K562 (cell line): ENCODE data around the gene ARHGAP25. TPM values are rescaled to one million over a fixed set of nuclear protein-coding genes. Genes with fewer than 3 reads are reported as not detected.

Source experiments
- ATAC-seq: fragments of 200-7000 bp; cut with Tn5 transposase; 3 replicates; pipeline ENCODE4 v1.9.1; 2020; ENCODE audit warnings: moderate library complexity
- BruUV-seq: library from RNA; stranded (reverse); fragments of 400-500 nt; replicated peaks from 2 replicates; lab custom pipeline; 2021; lab: Mats Ljungman, UMichigan
- CTCF ChIA-PET: fragments of 300-600 bp; formaldehyde crosslinking; extraction: SDS; loops from one replicate; lab custom pipeline; 2021; ENCODE audit warnings: low intra/inter-chr PET ratio; lab: Yijun Ruan, JAX
- POLR2A ChIA-PET: fragments of 300-600, 350-650 bp; sonication (Branson Sonifier 250); formaldehyde crosslinking; extraction: SDS; loops from one replicate; lab custom pipeline; 2021; ENCODE audit warnings: antibody characterized with exemption, inconsistent platforms; lab: Yijun Ruan, JAX
- DNase-seq, 4 experiments: peaks; one replicate each; pipeline versions ENCODE4 v3.0.0 to v3.0.0-alpha.2; 2011 to 2018; ENCODE audit warnings: low spot score in 3 of 4, mixed read lengths in 3 of 4; ENCODE audit errors: extremely low read depth in 1 of 4
- FAIRE-seq: peaks from 2 replicates; lab custom pipeline; 2011; peaks lifted over from hg19 to GRCh38; lab: Jason Lieb, UNC
- H2AFZ ChIP-seq: 2 replicates; pipeline ENCODE4 v1.6.0; 2011; ENCODE audit warnings: low read depth, low read length, control low read depth, inconsistent platforms
- H3K27ac ChIP-seq: fragments of 200-600 bp; 3 replicates; pipeline ENCODE4 v1.8.0; 2011; ENCODE audit warnings: low read depth, mild to moderate bottlenecking, control low read depth, inconsistent platforms, low read length, moderate library complexity, mixed read lengths; ENCODE audit errors: extremely low read depth
- H3K27me3 ChIP-seq, 2 experiments: fragments of 300-600 bp in 1 of 2; 2 replicates in 1 of 2; 3 replicates in 1 of 2; pipeline versions ENCODE4 v1.6.0 to v1.8.0; 2011; ENCODE audit warnings: inconsistent platforms in 2 of 2, low read length in 2 of 2, mild to moderate bottlenecking in 1 of 2, mixed read lengths in 1 of 2, moderate library complexity in 1 of 2; ENCODE audit not compliant: control insufficient read depth in 2 of 2, insufficient read depth in 2 of 2
- H3K36me3 ChIP-seq: fragments of 300-600 bp; 3 replicates; pipeline ENCODE4 v1.8.0; 2011; ENCODE audit warnings: mild to moderate bottlenecking, low read length, inconsistent platforms; ENCODE audit not compliant: control insufficient read depth, insufficient read depth
- H3K4me1 ChIP-seq, 2 experiments: fragments of 200-600 bp in 1 of 2; replicated peaks in 1 of 2; 2 replicates in 1 of 2; 3 replicates in 1 of 2; pipeline versions ENCODE4 v1.5.1 to v1.8.0; 2011; ENCODE audit warnings: inconsistent platforms in 2 of 2, low read length in 2 of 2, mild to moderate bottlenecking in 1 of 2, mixed read lengths in 1 of 2, moderate library complexity in 1 of 2; ENCODE audit not compliant: control insufficient read depth in 2 of 2, insufficient read depth in 2 of 2
- H3K4me2 ChIP-seq: 2 replicates; pipeline ENCODE4 v1.6.1; 2011; ENCODE audit warnings: low read length, control low read depth, inconsistent platforms, mixed read lengths; ENCODE audit not compliant: insufficient read depth
- H3K4me3 ChIP-seq: fragments of 200-600 bp; sonication (generic), shearing (Covaris generic); 2 replicates; pipeline ENCODE4 v1.5.1; 2016; ENCODE audit warnings: control low read depth, inconsistent platforms
- H3K79me2 ChIP-seq: fragments of 200-600 bp; 3 replicates; pipeline ENCODE4 v1.8.0; 2011; ENCODE audit warnings: low read length, inconsistent platforms; ENCODE audit not compliant: control insufficient read depth, insufficient read depth
- H3K9ac ChIP-seq, 2 experiments: 2 replicates each; pipeline versions ENCODE4 v1.6.0 to v1.6.1; 2011; ENCODE audit warnings: low read depth in 2 of 2, low read length in 2 of 2, control low read depth in 1 of 2, inconsistent platforms in 1 of 2, mild to moderate bottlenecking in 1 of 2, mixed read lengths in 1 of 2; ENCODE audit not compliant: insufficient read depth in 1 of 2
- H3K9me1 ChIP-seq: one replicate; pipeline ENCODE4 v1.6.0; 2011; ENCODE audit warnings: inconsistent platforms, mild to moderate bottlenecking, low read length, moderate library complexity; ENCODE audit not compliant: control insufficient read depth, insufficient read depth
- H3K9me3 ChIP-seq: replicated peaks from 2 replicates; pipeline ENCODE4 v1.5.1; 2011; ENCODE audit warnings: low read depth, low read length, inconsistent platforms; ENCODE audit not compliant: control insufficient read depth, insufficient read depth
- H4K20me1 ChIP-seq: replicated peaks from 2 replicates; pipeline ENCODE4 v1.6.1; 2011; ENCODE audit warnings: low read length, inconsistent platforms, mixed read lengths; ENCODE audit not compliant: control insufficient read depth, insufficient read depth
- BCL6 ChIP-seq: fragments of 250-450 bp; sonication (Bioruptor Pico); IDR thresholded peaks from 2 replicates; pipeline ENCODE4 v1.4.0; 2020
- CEBPB ChIP-seq: fragments of 450-650 bp; IDR thresholded peaks from 2 replicates; pipeline ENCODE4 v1.6.1; 2016; ENCODE audit warnings: missing genetic modification characterization, missing compliant biosample characterization
- DIDO1 ChIP-seq: fragments of 450-650 bp; IDR thresholded peaks from 2 replicates; pipeline ENCODE4 v1.6.1; 2016; ENCODE audit warnings: low read depth, missing biosample characterization, missing genetic modification characterization
- EGR1 ChIP-seq: fragments of 450-650 bp; conservative IDR thresholded peaks from 2 replicates; pipeline ENCODE4 v1.6.1; 2017; ENCODE audit warnings: mild to moderate bottlenecking
- FOSL1 ChIP-seq: fragments of 200-800 bp; sonication (Bioruptor generic); conservative IDR thresholded peaks from 2 replicates; pipeline ENCODE4 v1.6.1; 2016; ENCODE audit warnings: missing genetic modification characterization, missing compliant biosample characterization
- HIVEP1 ChIP-seq: fragments of 250-450 bp; sonication (Bioruptor Pico); IDR thresholded peaks from 2 replicates; pipeline ENCODE4 v1.4.0; 2020; ENCODE audit warnings: mild to moderate bottlenecking
- HMG20B ChIP-seq: fragments of 250-450 bp; sonication (Bioruptor Pico); IDR thresholded peaks from 2 replicates; pipeline ENCODE4 v1.5.0; 2021; ENCODE audit warnings: mild to moderate bottlenecking
- MEF2A ChIP-seq: IDR thresholded peaks from 2 replicates; pipeline ENCODE4 v1.6.1; 2011; ENCODE audit warnings: low read depth, mild to moderate bottlenecking, low read length, moderate library complexity; ENCODE audit not compliant: control insufficient read depth
- MEIS2 ChIP-seq: fragments of 450-650 bp; IDR thresholded peaks from 2 replicates; pipeline ENCODE4 v1.6.1; 2014; ENCODE audit warnings: mild to moderate bottlenecking; ENCODE audit not compliant: partially characterized antibody
- PHF20 ChIP-seq: fragments of 450-650 bp; IDR thresholded peaks from 2 replicates; pipeline ENCODE4 v1.6.1; 2018; ENCODE audit not compliant: partially characterized antibody
- RHOXF2B ChIP-seq: fragments of 250-450 bp; sonication (Bioruptor Pico); conservative IDR thresholded peaks from 2 replicates; pipeline ENCODE4 v1.5.1; 2021
- SP2 ChIP-seq: IDR thresholded peaks from 2 replicates; pipeline ENCODE4 v1.6.1; 2011; ENCODE audit warnings: mild to moderate bottlenecking, low read depth, low read length, moderate library complexity; ENCODE audit not compliant: poor library complexity, severe bottlenecking; ENCODE audit errors: extremely low read depth
- TAF9B ChIP-seq: fragments of 450-650 bp; IDR thresholded peaks from 2 replicates; pipeline ENCODE4 v1.6.1; 2018; ENCODE audit warnings: mild to moderate bottlenecking; ENCODE audit not compliant: partially characterized antibody
- WGBS: fragments of 100-300 bp; shearing (Covaris generic); methylation state at CpG from one replicate; pipeline ENCODE4 v1.1.6; 2016; ENCODE audit warnings: low coverage, mixed read lengths; ENCODE audit not compliant: insufficient coverage; ENCODE audit errors: missing lambda C conversion rate; 5-methylcytosine and 5-hydroxymethylcytosine counted together
- in situ Hi-C: fragments of 300-500 bp; cut with MboI; formaldehyde crosslinking; loops from 4 replicates; pipeline ENCODE4 v1.15.0; 2018; ENCODE audit warnings: inconsistent platforms, mixed read lengths
- intact Hi-C: fragments of 100-400 bp; cut with micrococcal nuclease; formaldehyde crosslinking; loops from 2 replicates; pipeline ENCODE4 v1.14.2; 2022
- polyA plus RNA-seq, 8 experiments: library from polyadenylated mRNA; depleted of rRNA in 4 of 8; stranded (reverse) in 5 of 8; unstranded in 3 of 8; fragments of >200 nt; fragmentation: Nextera tagmentation in 2 of 8; fragmentation: Illumina TruSeq in 1 of 8; extraction: Ambion mirVana in 2 of 8; extraction: Trizol in 1 of 8; gene quantifications; 2 replicates each; pipeline versions ENCODE4 v1.2.1 to v1.2.3, GENCODE V29; 2011 to 2014; ENCODE audit warnings: inconsistent platforms in 1 of 8, missing spikeins in 1 of 8
- total RNA-seq, 7 experiments: library from RNA; depleted of rRNA in 6 of 7; stranded (reverse); fragments of >200 nt in 6 of 7; fragmentation: Illumina TruSeq in 2 of 7; extraction: Trizol in 2 of 7; gene quantifications; 2 replicates each; pipeline versions ENCODE4 v1.2.1 to v1.2.3, GENCODE V29; 2011 to 2021; ENCODE audit warnings: low replicate concordance in 1 of 7
- TF ChIP-seq, protein P1 (sequence below): fragments of 450-650 bp; IDR thresholded peaks from 2 replicates; pipeline ENCODE4 v1.6.1; 2016; ENCODE audit warnings: mild to moderate bottlenecking, moderate library complexity

ARHGAP25 gene
- total and polyA plus RNA-seq, 9 of the 15 experiments (the other 6 are each of a cell fraction or from before 2014, with no cell fraction given) = 4.9 to 14.8 (median 10.7) TPM

DNA sequence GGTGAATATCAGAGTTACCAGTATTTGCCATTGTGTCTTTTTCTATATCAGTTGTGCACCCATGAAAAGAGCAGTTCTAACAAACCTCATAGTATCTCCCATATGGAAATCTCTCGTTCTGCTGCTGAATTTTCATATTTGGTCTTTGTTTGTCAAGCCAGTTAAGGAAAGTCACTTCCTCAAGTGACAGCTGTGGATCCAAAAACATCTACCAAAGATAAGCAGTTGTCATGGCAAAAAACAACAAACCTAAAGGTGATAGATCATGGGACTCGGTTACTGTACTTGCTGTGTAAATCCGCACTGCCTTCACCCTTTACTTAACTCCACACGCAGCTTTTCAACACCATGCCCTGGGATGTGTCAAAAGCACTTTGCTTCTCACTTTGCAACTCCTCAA, 119.3 kb downstream of the ARHGAP25 start:
- Histone ChIP-seq H4K20me1 (no peaks in the 10 kb centered on the region), H3K79me2 (no peaks in the 10 kb centered on the region), H3K9me3 (no peaks in the 10 kb centered on the region), H3K9me1 (no peaks in the 10 kb centered on the region), H3K27ac (no peak overlapping the region), H3K4me1 (peaks cover 0 to 51% of the 10 kb centered on the region in 2 experiments; a peak in 4 of 5 replicates), H2AFZ (peak overlapping the region; percentile 48), H3K27me3 (no peaks in the 10 kb centered on the region), H3K4me3 (no peak overlapping the region), H3K36me3 (no peaks in the 10 kb centered on the region), H3K4me2 (peak overlapping the region; percentile 5; the same call in 1 of the 2 replicates), H3K9ac (no peak overlapping the region)
- peak in 2 of 4 experiments; percentile 10 to 54 for DNase-seq
- ChIA-PET CTCF (no interaction called here), POLR2A (interaction anchor here (0.8 to 1.0 kb wide), 2 partner anchors 9 to 23 kb away, joined by 3 to 5 read pairs; no protein-coding TSS in a partner anchor)
- peak; percentile 29 for FAIRE-seq
- peak; percentile 40; the same call in 2 of the 3 replicates for ATAC-seq
- BruUV-seq = no TSS peak
- intact Hi-C loops (no loop called here), in situ Hi-C loops (no loop called here)
- WGBS = 15% methylated on average over 4 of the region's 4 CpGs
- TF ChIP-seq TAF9B (no peak), MEIS2 (peak; percentile 83), DIDO1 (tag) (no peak), FOSL1 (tag) (peak; percentile 64), RHOXF2B (CRISPR knock-in tag) (no peak), SP2 (no peak), CEBPB (tag) (no peak), MEF2A (no peak), HMG20B (no peak), EGR1 (no peak), HIVEP1 (CRISPR knock-in tag) (no peak), PHF20 (no peak), BCL6 (no peak)
- TF ChIP-seq, protein P1, sequence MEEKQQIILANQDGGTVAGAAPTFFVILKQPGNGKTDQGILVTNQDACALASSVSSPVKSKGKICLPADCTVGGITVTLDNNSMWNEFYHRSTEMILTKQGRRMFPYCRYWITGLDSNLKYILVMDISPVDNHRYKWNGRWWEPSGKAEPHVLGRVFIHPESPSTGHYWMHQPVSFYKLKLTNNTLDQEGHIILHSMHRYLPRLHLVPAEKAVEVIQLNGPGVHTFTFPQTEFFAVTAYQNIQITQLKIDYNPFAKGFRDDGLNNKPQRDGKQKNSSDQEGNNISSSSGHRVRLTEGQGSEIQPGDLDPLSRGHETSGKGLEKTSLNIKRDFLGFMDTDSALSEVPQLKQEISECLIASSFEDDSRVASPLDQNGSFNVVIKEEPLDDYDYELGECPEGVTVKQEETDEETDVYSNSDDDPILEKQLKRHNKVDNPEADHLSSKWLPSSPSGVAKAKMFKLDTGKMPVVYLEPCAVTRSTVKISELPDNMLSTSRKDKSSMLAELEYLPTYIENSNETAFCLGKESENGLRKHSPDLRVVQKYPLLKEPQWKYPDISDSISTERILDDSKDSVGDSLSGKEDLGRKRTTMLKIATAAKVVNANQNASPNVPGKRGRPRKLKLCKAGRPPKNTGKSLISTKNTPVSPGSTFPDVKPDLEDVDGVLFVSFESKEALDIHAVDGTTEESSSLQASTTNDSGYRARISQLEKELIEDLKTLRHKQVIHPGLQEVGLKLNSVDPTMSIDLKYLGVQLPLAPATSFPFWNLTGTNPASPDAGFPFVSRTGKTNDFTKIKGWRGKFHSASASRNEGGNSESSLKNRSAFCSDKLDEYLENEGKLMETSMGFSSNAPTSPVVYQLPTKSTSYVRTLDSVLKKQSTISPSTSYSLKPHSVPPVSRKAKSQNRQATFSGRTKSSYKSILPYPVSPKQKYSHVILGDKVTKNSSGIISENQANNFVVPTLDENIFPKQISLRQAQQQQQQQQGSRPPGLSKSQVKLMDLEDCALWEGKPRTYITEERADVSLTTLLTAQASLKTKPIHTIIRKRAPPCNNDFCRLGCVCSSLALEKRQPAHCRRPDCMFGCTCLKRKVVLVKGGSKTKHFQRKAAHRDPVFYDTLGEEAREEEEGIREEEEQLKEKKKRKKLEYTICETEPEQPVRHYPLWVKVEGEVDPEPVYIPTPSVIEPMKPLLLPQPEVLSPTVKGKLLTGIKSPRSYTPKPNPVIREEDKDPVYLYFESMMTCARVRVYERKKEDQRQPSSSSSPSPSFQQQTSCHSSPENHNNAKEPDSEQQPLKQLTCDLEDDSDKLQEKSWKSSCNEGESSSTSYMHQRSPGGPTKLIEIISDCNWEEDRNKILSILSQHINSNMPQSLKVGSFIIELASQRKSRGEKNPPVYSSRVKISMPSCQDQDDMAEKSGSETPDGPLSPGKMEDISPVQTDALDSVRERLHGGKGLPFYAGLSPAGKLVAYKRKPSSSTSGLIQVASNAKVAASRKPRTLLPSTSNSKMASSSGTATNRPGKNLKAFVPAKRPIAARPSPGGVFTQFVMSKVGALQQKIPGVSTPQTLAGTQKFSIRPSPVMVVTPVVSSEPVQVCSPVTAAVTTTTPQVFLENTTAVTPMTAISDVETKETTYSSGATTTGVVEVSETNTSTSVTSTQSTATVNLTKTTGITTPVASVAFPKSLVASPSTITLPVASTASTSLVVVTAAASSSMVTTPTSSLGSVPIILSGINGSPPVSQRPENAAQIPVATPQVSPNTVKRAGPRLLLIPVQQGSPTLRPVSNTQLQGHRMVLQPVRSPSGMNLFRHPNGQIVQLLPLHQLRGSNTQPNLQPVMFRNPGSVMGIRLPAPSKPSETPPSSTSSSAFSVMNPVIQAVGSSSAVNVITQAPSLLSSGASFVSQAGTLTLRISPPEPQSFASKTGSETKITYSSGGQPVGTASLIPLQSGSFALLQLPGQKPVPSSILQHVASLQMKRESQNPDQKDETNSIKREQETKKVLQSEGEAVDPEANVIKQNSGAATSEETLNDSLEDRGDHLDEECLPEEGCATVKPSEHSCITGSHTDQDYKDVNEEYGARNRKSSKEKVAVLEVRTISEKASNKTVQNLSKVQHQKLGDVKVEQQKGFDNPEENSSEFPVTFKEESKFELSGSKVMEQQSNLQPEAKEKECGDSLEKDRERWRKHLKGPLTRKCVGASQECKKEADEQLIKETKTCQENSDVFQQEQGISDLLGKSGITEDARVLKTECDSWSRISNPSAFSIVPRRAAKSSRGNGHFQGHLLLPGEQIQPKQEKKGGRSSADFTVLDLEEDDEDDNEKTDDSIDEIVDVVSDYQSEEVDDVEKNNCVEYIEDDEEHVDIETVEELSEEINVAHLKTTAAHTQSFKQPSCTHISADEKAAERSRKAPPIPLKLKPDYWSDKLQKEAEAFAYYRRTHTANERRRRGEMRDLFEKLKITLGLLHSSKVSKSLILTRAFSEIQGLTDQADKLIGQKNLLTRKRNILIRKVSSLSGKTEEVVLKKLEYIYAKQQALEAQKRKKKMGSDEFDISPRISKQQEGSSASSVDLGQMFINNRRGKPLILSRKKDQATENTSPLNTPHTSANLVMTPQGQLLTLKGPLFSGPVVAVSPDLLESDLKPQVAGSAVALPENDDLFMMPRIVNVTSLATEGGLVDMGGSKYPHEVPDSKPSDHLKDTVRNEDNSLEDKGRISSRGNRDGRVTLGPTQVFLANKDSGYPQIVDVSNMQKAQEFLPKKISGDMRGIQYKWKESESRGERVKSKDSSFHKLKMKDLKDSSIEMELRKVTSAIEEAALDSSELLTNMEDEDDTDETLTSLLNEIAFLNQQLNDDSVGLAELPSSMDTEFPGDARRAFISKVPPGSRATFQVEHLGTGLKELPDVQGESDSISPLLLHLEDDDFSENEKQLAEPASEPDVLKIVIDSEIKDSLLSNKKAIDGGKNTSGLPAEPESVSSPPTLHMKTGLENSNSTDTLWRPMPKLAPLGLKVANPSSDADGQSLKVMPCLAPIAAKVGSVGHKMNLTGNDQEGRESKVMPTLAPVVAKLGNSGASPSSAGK = no peak
